ENCODE results near the gene OGDH. TPM values are rescaled to one million over a fixed set of nuclear protein-coding genes. Genes with fewer than 3 reads are reported as not detected.

OGDH gene
- total and polyA plus RNA-seq, 4 donors: 10.8 to 71.2 (median 41.2) TPM

- H3K9ac ChIP-seq (ENCODE audit: low read depth in 1 of 2, low read length in 2 of 2): no peak overlapping the region
- H3K36me3 ChIP-seq (ENCODE audit: control insufficient read depth in 4 of 4, insufficient read depth in 3 of 4, low read depth in 1 of 4, low read length in 3 of 4): peaks cover 6 to 13% (median 8%) of the 10 kb centered on the region in 4 donors
- H3K9me3 ChIP-seq (ENCODE audit: control insufficient read depth in 4 of 4, low read length in 3 of 4): no peaks in the 10 kb centered on the region
- H3K4me3 ChIP-seq (ENCODE audit: low read depth in 1 of 3, low read length in 3 of 3): no peak overlapping the region
- H3K27me3 ChIP-seq (ENCODE audit: control insufficient read depth in 4 of 4, insufficient read depth in 4 of 4, low read length in 3 of 4): no peaks in the 10 kb centered on the region
- peaks cover 2 to 19% (median 18%) of the 10 kb centered on the region in 4 donors for H3K4me1 ChIP-seq (ENCODE audit: control insufficient read depth in 4 of 4, insufficient read depth in 4 of 4, low read length in 3 of 4)
- TF ChIP-seq MAX (IDR thresholded peaks at IDR 0.05) (no peak), GABPA (IDR thresholded peaks at IDR 0.05 in 1 of 2, conservative IDR thresholded peaks at IDR 0.05 in 1 of 2) (no peak), JUND (IDR thresholded peaks at IDR 0.05) (no peak), HNF4G (IDR thresholded peaks at IDR 0.05) (no peak), TAF1 (conservative IDR thresholded peaks at IDR 0.05) (no peak), NR2F2 (IDR thresholded peaks at IDR 0.05) (no peak), EGR1 (IDR thresholded peaks at IDR 0.05; ENCODE audit: low read depth in 2 of 2) (no peak), CTCF (IDR thresholded peaks at IDR 0.05; ENCODE audit: low read depth, low read length, missing input control) (no peak), ATF3 (IDR thresholded peaks at IDR 0.05) (no peak), RAD21 (IDR thresholded peaks at IDR 0.05) (no peak), FOXA1 (IDR thresholded peaks at IDR 0.05) (no peak), FOXA2 (IDR thresholded peaks at IDR 0.05) (no peak), HNF4A (conservative IDR thresholded peaks at IDR 0.05) (no peak), REST (IDR thresholded peaks at IDR 0.05) (no peak), SP1 (IDR thresholded peaks at IDR 0.05) (no peak), ZBTB33 (IDR thresholded peaks at IDR 0.05) (no peak), YY1 (IDR thresholded peaks at IDR 0.05) (no peak), RXRA (IDR thresholded peaks at IDR 0.05) (no peak)
- DNase-seq (ENCODE audit: low spot score): no peak
- 96% methylated on average over 9 of the region's 9 CpGs for WGBS
- no peak overlapping the region for H3K27ac ChIP-seq (ENCODE audit: low read depth in 1 of 2, low read length in 2 of 2)
These were observed 17.9 kb downstream of the OGDH start for GRCh38 chr7:44624318-44624717.
